ENCODE results near the gene KMT2B.
"Not testable (repeated sequence)": the region's sequence is repeated elsewhere in the genome, so short reads cannot be mapped to it uniquely, and the experiment has no call there.

Gene KMT2B

DNA sequence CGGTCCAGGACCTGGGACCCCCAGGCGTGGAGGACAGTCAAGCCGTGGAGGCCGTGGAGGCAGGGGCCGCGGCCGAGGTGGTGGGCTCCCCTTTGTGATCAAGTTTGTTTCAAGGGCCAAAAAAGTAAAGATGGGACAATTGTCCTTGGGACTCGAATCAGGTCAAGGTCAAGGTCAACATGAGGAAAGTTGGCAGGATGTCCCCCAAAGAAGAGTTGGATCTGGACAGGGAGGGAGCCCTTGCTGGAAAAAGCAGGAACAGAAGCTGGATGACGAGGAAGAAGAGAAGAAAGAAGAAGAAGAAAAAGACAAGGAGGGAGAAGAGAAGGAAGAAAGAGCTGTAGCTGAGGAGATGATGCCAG, 2.3 kb downstream of the KMT2B start:
- in situ Hi-C loops (cut with HindIII; ENCODE audit: low sequenced_read_pairs), result no loop called here
- no peak overlapping the region for H3K4me3 ChIP-seq (ENCODE audit: low read depth, low read length)
- TF ChIP-seq, protein P1, sequence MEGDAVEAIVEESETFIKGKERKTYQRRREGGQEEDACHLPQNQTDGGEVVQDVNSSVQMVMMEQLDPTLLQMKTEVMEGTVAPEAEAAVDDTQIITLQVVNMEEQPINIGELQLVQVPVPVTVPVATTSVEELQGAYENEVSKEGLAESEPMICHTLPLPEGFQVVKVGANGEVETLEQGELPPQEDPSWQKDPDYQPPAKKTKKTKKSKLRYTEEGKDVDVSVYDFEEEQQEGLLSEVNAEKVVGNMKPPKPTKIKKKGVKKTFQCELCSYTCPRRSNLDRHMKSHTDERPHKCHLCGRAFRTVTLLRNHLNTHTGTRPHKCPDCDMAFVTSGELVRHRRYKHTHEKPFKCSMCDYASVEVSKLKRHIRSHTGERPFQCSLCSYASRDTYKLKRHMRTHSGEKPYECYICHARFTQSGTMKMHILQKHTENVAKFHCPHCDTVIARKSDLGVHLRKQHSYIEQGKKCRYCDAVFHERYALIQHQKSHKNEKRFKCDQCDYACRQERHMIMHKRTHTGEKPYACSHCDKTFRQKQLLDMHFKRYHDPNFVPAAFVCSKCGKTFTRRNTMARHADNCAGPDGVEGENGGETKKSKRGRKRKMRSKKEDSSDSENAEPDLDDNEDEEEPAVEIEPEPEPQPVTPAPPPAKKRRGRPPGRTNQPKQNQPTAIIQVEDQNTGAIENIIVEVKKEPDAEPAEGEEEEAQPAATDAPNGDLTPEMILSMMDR (IDR thresholded peaks at IDR 0.05; ENCODE audit: low read depth, low read length, missing control alignments), result no peak
- no peak for DNase-seq (ENCODE audit: low read depth)

DNA sequence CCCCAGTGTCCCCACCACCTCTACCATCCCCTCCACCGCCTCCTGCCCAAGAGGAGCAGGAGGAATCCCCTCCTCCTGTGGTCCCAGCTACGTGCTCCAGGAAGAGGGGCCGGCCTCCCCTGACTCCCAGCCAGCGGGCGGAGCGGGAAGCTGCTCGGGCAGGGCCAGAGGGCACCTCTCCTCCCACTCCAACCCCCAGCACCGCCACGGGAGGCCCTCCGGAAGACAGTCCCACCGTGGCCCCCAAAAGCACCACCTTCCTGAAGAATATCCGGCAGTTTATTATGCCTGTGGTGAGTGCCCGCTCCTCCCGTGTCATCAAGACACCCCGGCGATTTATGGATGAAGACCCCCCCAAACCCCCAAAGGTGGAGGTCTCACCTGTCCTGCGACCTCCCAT, 2.8 kb downstream of the KMT2B start:
- H3K4me3 ChIP-seq (ENCODE audit: low read depth, low read length), result no peak overlapping the region
- TF ChIP-seq, protein P1 (IDR thresholded peaks at IDR 0.05; ENCODE audit: low read depth, low read length, missing control alignments), result no peak
- DNase-seq (ENCODE audit: low read depth), result no peak
- in situ Hi-C loops (cut with HindIII; ENCODE audit: low sequenced_read_pairs), result no loop called here

DNA sequence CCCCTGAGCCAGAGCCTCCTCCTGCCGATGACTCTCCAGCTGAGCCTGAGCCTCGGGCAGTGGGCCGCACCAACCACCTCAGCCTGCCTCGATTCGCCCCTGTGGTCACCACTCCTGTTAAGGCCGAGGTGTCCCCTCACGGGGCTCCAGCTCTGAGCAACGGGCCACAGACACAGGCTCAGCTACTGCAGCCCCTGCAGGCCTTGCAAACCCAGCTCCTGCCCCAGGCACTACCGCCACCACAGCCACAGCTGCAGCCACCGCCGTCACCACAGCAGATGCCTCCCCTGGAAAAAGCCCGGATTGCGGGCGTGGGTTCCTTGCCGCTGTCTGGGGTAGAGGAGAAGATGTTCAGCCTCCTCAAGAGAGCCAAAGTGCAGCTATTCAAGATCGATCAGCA, 3.6 kb downstream of the KMT2B start:
- H3K4me3 ChIP-seq (ENCODE audit: low read depth, low read length), result no peak overlapping the region
- in situ Hi-C loops (cut with HindIII; ENCODE audit: low sequenced_read_pairs), result no loop called here
- TF ChIP-seq, protein P1 (IDR thresholded peaks at IDR 0.05; ENCODE audit: low read depth, low read length, missing control alignments), result no peak
- no peak for DNase-seq (ENCODE audit: low read depth)

DNA sequence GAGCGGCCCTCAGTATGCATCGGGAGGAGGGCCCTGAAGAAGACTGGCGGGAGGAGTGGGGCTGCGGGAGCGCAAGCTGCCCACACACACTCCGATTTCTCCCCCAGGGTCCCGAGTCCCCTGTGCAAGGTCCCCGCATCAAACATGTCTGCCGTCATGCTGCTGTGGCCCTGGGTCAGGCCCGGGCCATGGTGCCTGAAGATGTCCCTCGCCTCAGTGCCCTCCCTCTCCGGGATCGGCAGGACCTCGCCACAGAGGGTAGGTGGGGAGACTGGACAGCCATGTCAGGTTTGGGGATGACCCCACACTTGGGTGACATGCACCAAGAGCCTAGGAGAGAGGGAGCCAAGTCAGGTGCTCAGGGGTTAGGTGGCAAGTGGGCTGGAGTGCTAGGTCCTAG, 4.7 kb downstream of the KMT2B start:
- in situ Hi-C loops (cut with HindIII; ENCODE audit: low sequenced_read_pairs), result no loop called here
- TF ChIP-seq, protein P1 (IDR thresholded peaks at IDR 0.05; ENCODE audit: low read depth, low read length, missing control alignments), result no peak
- DNase-seq (ENCODE audit: low read depth), result no peak
- no peak overlapping the region for H3K4me3 ChIP-seq (ENCODE audit: low read depth, low read length)

DNA sequence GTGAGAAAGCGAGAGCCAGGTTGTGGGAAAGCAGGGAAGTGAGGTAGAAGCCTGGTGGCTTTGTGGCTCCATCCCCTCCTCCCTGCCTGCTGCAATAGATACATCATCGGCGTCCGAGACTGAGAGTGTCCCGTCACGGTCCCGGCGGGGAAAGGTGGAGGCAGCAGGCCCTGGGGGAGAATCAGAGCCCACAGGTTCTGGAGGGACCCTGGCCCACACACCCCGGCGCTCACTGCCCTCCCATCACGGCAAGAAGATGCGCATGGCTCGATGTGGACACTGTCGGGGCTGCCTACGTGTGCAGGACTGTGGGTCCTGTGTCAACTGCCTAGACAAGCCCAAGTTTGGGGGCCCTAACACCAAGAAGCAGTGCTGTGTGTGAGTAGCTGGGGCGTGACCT, 5.1 kb downstream of the KMT2B start:
- in situ Hi-C loops (cut with HindIII; ENCODE audit: low sequenced_read_pairs), result no loop called here
- no peak for DNase-seq (ENCODE audit: low read depth)
- TF ChIP-seq, protein P1 (IDR thresholded peaks at IDR 0.05; ENCODE audit: low read depth, low read length, missing control alignments), result no peak
- H3K4me3 ChIP-seq (ENCODE audit: low read depth, low read length), result no peak overlapping the region

DNA sequence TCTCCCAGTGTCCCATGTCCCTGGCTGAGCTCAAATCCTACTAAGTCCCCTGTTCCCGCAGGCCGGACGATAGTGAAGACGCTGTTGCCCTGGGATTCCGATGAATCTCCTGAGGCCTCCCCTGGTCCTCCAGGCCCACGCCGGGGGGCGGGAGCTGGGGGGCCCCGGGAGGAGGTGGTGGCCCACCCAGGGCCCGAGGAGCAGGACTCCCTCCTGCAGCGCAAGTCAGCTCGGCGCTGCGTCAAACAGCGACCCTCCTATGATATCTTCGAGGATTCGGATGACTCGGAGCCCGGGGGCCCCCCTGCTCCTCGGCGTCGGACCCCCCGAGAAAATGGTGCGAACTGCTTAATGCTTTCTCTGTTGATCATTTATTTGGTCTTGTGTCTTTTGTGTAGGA, 5.9 kb downstream of the KMT2B start:
- H3K4me3 ChIP-seq (ENCODE audit: low read depth, low read length), result no peak overlapping the region
- TF ChIP-seq, protein P1 (IDR thresholded peaks at IDR 0.05; ENCODE audit: low read depth, low read length, missing control alignments), result no peak
- no peak for DNase-seq (ENCODE audit: low read depth)
- in situ Hi-C loops (cut with HindIII; ENCODE audit: low sequenced_read_pairs), result no loop called here

DNA sequence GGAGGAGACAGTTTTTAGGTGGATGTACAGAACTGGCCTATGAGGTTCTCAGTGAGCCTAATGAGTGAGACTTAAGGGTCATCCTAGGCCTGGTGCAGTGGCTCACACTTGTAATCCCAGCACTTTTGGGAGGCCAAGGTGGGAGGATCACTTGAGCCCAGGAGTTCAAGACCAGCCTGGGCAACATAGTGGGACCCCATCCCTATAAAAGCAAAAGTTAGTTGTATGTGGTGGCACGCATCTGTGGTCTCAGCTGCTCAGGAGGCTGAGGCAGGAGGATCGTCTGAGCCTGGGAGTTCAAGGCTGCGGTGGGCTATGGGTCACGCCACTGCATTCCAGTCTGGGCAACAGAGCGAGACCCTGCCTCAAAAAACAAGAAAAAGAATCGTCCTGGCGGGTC, 6.3 kb downstream of the KMT2B start:
- H3K4me3 ChIP-seq (ENCODE audit: low read depth, low read length); in situ Hi-C loops (cut with HindIII; ENCODE audit: low sequenced_read_pairs); DNase-seq (ENCODE audit: low read depth): not testable (repeated sequence)
